Astrocyte (in vitro differentiated cells and primary cell): ENCODE data around the gene ERAL1. TPM values are rescaled to one million over a fixed set of nuclear protein-coding genes. Genes with fewer than 3 reads are reported as not detected.

Experiments used
- DNase-seq: peaks from one replicate; pipeline ENCODE4 v3.0.0-alpha.2; 2010; ENCODE audit warnings: low read depth
- FAIRE-seq: peaks from 2 replicates; lab custom pipeline; 2011; peaks lifted over from hg19 to GRCh38; lab: Jason Lieb, UNC
- H2AFZ ChIP-seq: 2 replicates; pipeline ENCODE4 v1.6.0; 2012; ENCODE audit warnings: low read depth, low read length, inconsistent platforms
- H3K27ac ChIP-seq: 2 replicates; pipeline ENCODE4 v1.5.1; 2011; ENCODE audit warnings: low read depth, low read length, inconsistent platforms
- H3K27me3 ChIP-seq: 2 replicates; pipeline ENCODE4 v1.6.0; 2011; ENCODE audit warnings: low read length, inconsistent platforms; ENCODE audit not compliant: insufficient read depth
- H3K36me3 ChIP-seq: 2 replicates; pipeline ENCODE4 v1.5.1; 2011; ENCODE audit warnings: low read length, inconsistent platforms; ENCODE audit not compliant: insufficient read depth
- H3K4me1 ChIP-seq: 2 replicates; pipeline ENCODE4 v1.5.1; 2011; ENCODE audit warnings: low read length, inconsistent platforms; ENCODE audit not compliant: insufficient read depth
- H3K4me2 ChIP-seq: 2 replicates; pipeline ENCODE4 v1.6.0; 2012; ENCODE audit warnings: low read length, inconsistent platforms
- H3K4me3 ChIP-seq: 2 replicates; pipeline ENCODE4 v1.5.1; 2011; ENCODE audit warnings: low read depth, mild to moderate bottlenecking, low read length, inconsistent platforms; ENCODE audit not compliant: insufficient read depth
- H3K79me2 ChIP-seq: 2 replicates; pipeline ENCODE4 v1.6.0; 2012; ENCODE audit warnings: mild to moderate bottlenecking, low read length, inconsistent platforms; ENCODE audit not compliant: insufficient read depth
- H3K9ac ChIP-seq: 2 replicates; pipeline ENCODE4 v1.6.0; 2012; ENCODE audit warnings: mild to moderate bottlenecking, low read length, inconsistent platforms
- H3K9me3 ChIP-seq: 2 replicates; pipeline ENCODE4 v1.5.1; 2012; ENCODE audit warnings: low read depth, mild to moderate bottlenecking, low read length, inconsistent platforms; ENCODE audit not compliant: insufficient read depth
- H4K20me1 ChIP-seq: 2 replicates; pipeline ENCODE4 v1.6.0; 2012; ENCODE audit warnings: low read length, inconsistent platforms; ENCODE audit not compliant: insufficient read depth
- H3K27ac Mint-ChIP-seq: one replicate; pipeline ENCODE4 v1.8.0; 2021; ENCODE audit warnings: mild to moderate bottlenecking, mixed read lengths; ENCODE audit not compliant: unreplicated experiment
- H3K27me3 Mint-ChIP-seq: one replicate; pipeline ENCODE4 v1.8.0; 2021; ENCODE audit warnings: low read depth, mixed read lengths; ENCODE audit not compliant: unreplicated experiment
- H3K36me3 Mint-ChIP-seq: one replicate; pipeline ENCODE4 v1.8.0; 2021; ENCODE audit warnings: low read depth, mixed read lengths; ENCODE audit not compliant: unreplicated experiment
- H3K4me1 Mint-ChIP-seq: one replicate; pipeline ENCODE4 v1.8.0; 2021; ENCODE audit warnings: low read depth, mixed read lengths; ENCODE audit not compliant: unreplicated experiment
- H3K4me3 Mint-ChIP-seq: one replicate; pipeline ENCODE4 v1.8.0; 2021; ENCODE audit warnings: mild to moderate bottlenecking, moderate library complexity, mixed read lengths; ENCODE audit not compliant: unreplicated experiment
- H3K9me3 Mint-ChIP-seq: one replicate; pipeline ENCODE4 v1.8.0; 2021; ENCODE audit warnings: mild to moderate bottlenecking, mixed read lengths; ENCODE audit not compliant: unreplicated experiment
- EZH2 ChIP-seq: IDR thresholded peaks from 2 replicates; pipeline ENCODE4 v1.6.1; 2012; ENCODE audit warnings: mild to moderate bottlenecking, low read length, inconsistent platforms; ENCODE audit not compliant: insufficient read depth
- total RNA-seq: library from RNA; stranded (reverse); gene quantifications from 2 replicates; pipeline ENCODE4 v1.2.1, GENCODE V29; 2021
- TF ChIP-seq, protein P1 (sequence below): IDR thresholded peaks from 2 replicates; pipeline ENCODE4 v1.5.1; 2011; ENCODE audit warnings: low read depth, mild to moderate bottlenecking, inconsistent platforms, low read length, moderate library complexity; ENCODE audit not compliant: insufficient read depth

ERAL1 gene
- total RNA-seq, 1 donor from 2014 or later = 38.4 TPM

DNA sequence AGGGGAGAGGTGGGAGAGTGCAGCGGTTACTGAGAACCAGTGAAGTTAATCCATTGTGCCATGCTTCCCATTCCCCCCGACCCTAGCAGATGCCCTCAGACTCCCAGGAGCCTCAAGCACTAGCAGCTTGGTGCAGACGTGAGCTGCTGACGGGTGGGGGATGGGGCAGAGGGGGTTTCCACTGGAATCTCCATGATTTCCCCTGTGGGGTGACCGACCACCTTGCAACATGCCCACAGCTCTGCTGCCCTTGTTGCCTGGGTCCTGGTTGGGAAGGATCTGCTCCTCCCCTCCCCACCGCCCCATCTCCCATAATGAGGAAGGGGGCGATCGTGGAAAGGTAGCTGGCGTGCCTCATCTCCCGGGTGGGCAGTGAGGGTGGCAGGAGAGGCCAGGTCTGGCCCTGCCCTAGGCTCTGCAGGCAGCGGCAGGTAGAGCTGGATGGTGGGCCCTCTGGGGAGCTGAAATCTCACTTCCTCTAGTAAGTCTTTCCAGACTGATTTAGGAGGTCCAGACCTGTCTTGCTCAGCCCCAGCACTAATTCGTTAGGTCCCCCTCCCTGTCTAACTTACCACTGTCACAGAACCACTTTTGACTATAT, 33.2 kb downstream of the ERAL1 start:
- no peak overlapping the region for H3K27ac Mint-ChIP-seq
- H3K4me1 ChIP-seq = no peaks in the 10 kb centered on the region
- peaks cover 5% of the 10 kb centered on the region for H3K36me3 Mint-ChIP-seq
- H3K79me2 ChIP-seq = peaks cover 2% of the 10 kb centered on the region
- H3K27me3 ChIP-seq = no peaks in the 10 kb centered on the region
- H3K9me3 Mint-ChIP-seq = no peaks in the 10 kb centered on the region
- no peak overlapping the region for H3K9ac ChIP-seq
- no peaks in the 10 kb centered on the region for H3K9me3 ChIP-seq
- H3K4me3 Mint-ChIP-seq = no peak overlapping the region
- H2AFZ ChIP-seq = no peak overlapping the region
- H3K4me1 Mint-ChIP-seq = no peaks in the 10 kb centered on the region
- H3K4me3 ChIP-seq = no peak overlapping the region
- FAIRE-seq (no peak), DNase-seq (no peak)
- H3K36me3 ChIP-seq = no peaks in the 10 kb centered on the region
- no peak overlapping the region for H3K27ac ChIP-seq
- TF ChIP-seq, protein P1, sequence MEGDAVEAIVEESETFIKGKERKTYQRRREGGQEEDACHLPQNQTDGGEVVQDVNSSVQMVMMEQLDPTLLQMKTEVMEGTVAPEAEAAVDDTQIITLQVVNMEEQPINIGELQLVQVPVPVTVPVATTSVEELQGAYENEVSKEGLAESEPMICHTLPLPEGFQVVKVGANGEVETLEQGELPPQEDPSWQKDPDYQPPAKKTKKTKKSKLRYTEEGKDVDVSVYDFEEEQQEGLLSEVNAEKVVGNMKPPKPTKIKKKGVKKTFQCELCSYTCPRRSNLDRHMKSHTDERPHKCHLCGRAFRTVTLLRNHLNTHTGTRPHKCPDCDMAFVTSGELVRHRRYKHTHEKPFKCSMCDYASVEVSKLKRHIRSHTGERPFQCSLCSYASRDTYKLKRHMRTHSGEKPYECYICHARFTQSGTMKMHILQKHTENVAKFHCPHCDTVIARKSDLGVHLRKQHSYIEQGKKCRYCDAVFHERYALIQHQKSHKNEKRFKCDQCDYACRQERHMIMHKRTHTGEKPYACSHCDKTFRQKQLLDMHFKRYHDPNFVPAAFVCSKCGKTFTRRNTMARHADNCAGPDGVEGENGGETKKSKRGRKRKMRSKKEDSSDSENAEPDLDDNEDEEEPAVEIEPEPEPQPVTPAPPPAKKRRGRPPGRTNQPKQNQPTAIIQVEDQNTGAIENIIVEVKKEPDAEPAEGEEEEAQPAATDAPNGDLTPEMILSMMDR = no peak
- no peak for TF ChIP-seq EZH2
- no peaks in the 10 kb centered on the region for H3K27me3 Mint-ChIP-seq
- H3K4me2 ChIP-seq = no peak overlapping the region
- H4K20me1 ChIP-seq = peaks cover 18% of the 10 kb centered on the region

DNA sequence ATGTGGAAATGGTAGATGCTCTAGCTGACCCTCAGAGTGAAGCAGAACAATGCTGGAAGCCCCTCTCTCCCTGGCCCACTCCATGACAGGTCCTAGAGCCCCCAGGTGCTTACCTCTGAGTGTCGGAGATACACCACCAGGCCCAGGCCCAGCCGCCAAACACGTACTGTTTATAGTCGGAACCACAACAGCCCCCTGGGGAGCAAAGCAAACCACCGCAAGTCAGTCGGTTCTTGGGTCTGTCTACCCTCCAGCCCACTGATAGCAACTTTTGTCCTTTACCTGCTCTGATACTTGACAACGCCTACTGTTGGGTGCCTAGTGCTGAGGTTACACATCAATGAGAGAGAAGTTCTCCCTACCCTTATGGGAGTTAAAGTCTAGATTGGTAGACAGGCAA, 34.0 kb downstream of the ERAL1 start:
- FAIRE-seq = no peak
- no peaks in the 10 kb centered on the region for H3K4me1 ChIP-seq

DNA sequence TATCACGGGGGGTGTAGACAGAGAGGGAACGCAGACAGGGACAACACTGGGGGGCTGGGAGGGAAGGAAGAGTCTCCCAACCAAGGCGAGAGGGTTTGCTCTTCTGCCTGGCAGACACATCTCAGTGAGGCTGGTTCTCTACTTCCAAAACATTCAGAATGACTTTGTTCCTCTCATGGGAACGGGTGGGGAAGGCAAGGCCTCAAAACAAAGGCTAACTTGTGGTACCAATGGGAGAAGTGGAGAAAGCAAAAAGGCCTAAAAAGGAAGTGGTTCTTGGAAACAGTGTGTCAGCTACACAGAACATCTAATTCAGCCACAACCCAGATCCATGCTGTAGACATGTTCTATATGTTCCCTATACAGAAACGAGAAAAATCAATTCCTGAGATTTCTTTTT, 35.2 kb downstream of the ERAL1 start:
- Mint-ChIP-seq H3K27ac (no peak overlapping the region), H3K4me1 (no peaks in the 10 kb centered on the region), H3K9me3 (no peaks in the 10 kb centered on the region), H3K36me3 (peaks cover 11% of the 10 kb centered on the region), H3K4me3 (no peak overlapping the region), H3K27me3 (no peaks in the 10 kb centered on the region)
- no peak overlapping the region for H2AFZ ChIP-seq
- peaks cover 21% of the 10 kb centered on the region for H4K20me1 ChIP-seq
- H3K9me3 ChIP-seq = no peaks in the 10 kb centered on the region
- no peaks in the 10 kb centered on the region for H3K36me3 ChIP-seq
- peaks cover 2% of the 10 kb centered on the region for H3K79me2 ChIP-seq
- H3K27ac ChIP-seq = no peak overlapping the region
- no peaks in the 10 kb centered on the region for H3K27me3 ChIP-seq
- TF ChIP-seq, protein P1 = no peak
- no peak for TF ChIP-seq EZH2
- H3K9ac ChIP-seq = no peak overlapping the region
- H3K4me1 ChIP-seq = no peaks in the 10 kb centered on the region
- H3K4me3 ChIP-seq = no peak overlapping the region
- FAIRE-seq (no peak), DNase-seq (no peak)
- H3K4me2 ChIP-seq = no peak overlapping the region

More for the DNA sequence above, 34.0 kb downstream of the ERAL1 start:
- no peak overlapping the region for H3K4me3 ChIP-seq
- H3K27ac ChIP-seq = no peak overlapping the region
- Mint-ChIP-seq H3K27me3 (no peaks in the 10 kb centered on the region), H3K4me1 (no peaks in the 10 kb centered on the region), H3K9me3 (no peaks in the 10 kb centered on the region), H3K27ac (no peak overlapping the region), H3K36me3 (peaks cover 11% of the 10 kb centered on the region), H3K4me3 (no peak overlapping the region)
- H3K79me2 ChIP-seq = peaks cover 2% of the 10 kb centered on the region
- no peak overlapping the region for H3K4me2 ChIP-seq
- no peak for DNase-seq
- H2AFZ ChIP-seq = no peak overlapping the region
- no peak overlapping the region for H3K9ac ChIP-seq
- H4K20me1 ChIP-seq = peaks cover 21% of the 10 kb centered on the region
- H3K27me3 ChIP-seq = no peaks in the 10 kb centered on the region
- no peaks in the 10 kb centered on the region for H3K9me3 ChIP-seq
- no peaks in the 10 kb centered on the region for H3K36me3 ChIP-seq
- TF ChIP-seq, protein P1 = no peak
- TF ChIP-seq EZH2 = no peak
